Dedifferentiated amniotic fluid mesenchymal stem cell (primary cell): Measurements from ENCODE around the gene CACNA2D4.

Source experiments
- DNase-seq: peaks from one replicate; pipeline ENCODE4 v3.0.0-alpha.2; 2016; ENCODE audit errors: extremely low spot score

Gene CACNA2D4

GRCh38 chr12:1870998-1871917, 47.2 kb downstream of the CACNA2D4 start:
- DNase-seq = no peak

GRCh38 chr12:1870086-1870485, 48.4 kb downstream of the CACNA2D4 start:
- DNase-seq = no peak

GRCh38 chr12:1869145-1869544, 49.3 kb downstream of the CACNA2D4 start:
- no peak for DNase-seq

- DNase-seq = no peak
These were observed 53.1 kb downstream of the CACNA2D4 start for GRCh38 chr12:1865284-1865866.

GRCh38 chr12:1864867-1865266, 53.6 kb downstream of the CACNA2D4 start:
- DNase-seq = no peak

GRCh38 chr12:1864456-1864855, 54.0 kb downstream of the CACNA2D4 start:
- no peak for DNase-seq

GRCh38 chr12:1863823-1864222, 54.6 kb downstream of the CACNA2D4 start:
- no peak for DNase-seq

- no peak for DNase-seq
These were observed 55.5 kb downstream of the CACNA2D4 start for GRCh38 chr12:1862973-1863372.

- DNase-seq = no peak
These were observed 58.8 kb downstream of the CACNA2D4 start for GRCh38 chr12:1859643-1860042.

- DNase-seq = no peak
These were observed 60.0 kb downstream of the CACNA2D4 start for GRCh38 chr12:1858456-1858855.

GRCh38 chr12:1857821-1858220, 60.6 kb downstream of the CACNA2D4 start:
- DNase-seq = no peak

GRCh38 chr12:1857086-1857485, 61.4 kb downstream of the CACNA2D4 start:
- DNase-seq = no peak

GRCh38 chr12:1855241-1855640, 63.2 kb downstream of the CACNA2D4 start:
- no peak for DNase-seq

- no peak for DNase-seq
These were observed 64.7 kb downstream of the CACNA2D4 start for GRCh38 chr12:1853716-1854115.

GRCh38 chr12:1852076-1852475, 66.4 kb downstream of the CACNA2D4 start:
- DNase-seq = no peak

- DNase-seq = peak; percentile 54
These were observed 67.2 kb downstream of the CACNA2D4 start for GRCh38 chr12:1851151-1851701.

GRCh38 chr12:1848745-1849144, 69.7 kb downstream of the CACNA2D4 start:
- DNase-seq = no peak

- DNase-seq = no peak
These were observed 70.3 kb downstream of the CACNA2D4 start for GRCh38 chr12:1848146-1848545.

- no peak for DNase-seq
These were observed 71.0 kb downstream of the CACNA2D4 start for GRCh38 chr12:1847411-1847810.

- DNase-seq = no peak
These were observed 71.7 kb downstream of the CACNA2D4 start for GRCh38 chr12:1846421-1847405.

GRCh38 chr12:1845886-1846285, 72.6 kb downstream of the CACNA2D4 start:
- no peak for DNase-seq

- no peak for DNase-seq
These were observed 73.0 kb downstream of the CACNA2D4 start for GRCh38 chr12:1845427-1845826.
